GM12801 (cell line): Measurements from ENCODE around the gene CFAP74.

Experiments
- TF ChIP-seq, protein P1 (sequence below): IDR thresholded peaks from one replicate; pipeline ENCODE4 v1.5.1; 2011; ENCODE audit warnings: control low read depth; ENCODE audit not compliant: insufficient read length; ENCODE audit errors: extremely low read depth

CFAP74 gene

DNA sequence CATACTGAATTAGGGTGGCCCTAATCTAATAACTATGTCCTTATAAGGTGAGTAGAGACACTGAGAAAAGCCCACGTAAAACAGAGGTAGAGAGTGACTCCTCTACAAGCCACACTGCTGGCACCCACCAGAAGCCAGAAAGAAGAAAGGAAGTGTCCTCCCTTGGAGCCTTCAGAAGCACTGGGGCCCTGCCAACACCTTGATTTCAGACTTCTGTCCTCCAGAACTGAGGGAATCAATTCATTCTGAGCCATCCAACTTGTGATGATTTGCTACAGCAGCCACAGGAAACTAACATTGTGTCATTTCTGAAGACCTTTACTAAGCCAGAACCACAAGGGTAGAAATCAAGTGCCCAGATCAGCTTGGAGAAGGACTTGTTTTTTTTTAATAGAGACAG is 127.7 kb downstream of the CFAP74 start:
- TF ChIP-seq, protein P1, sequence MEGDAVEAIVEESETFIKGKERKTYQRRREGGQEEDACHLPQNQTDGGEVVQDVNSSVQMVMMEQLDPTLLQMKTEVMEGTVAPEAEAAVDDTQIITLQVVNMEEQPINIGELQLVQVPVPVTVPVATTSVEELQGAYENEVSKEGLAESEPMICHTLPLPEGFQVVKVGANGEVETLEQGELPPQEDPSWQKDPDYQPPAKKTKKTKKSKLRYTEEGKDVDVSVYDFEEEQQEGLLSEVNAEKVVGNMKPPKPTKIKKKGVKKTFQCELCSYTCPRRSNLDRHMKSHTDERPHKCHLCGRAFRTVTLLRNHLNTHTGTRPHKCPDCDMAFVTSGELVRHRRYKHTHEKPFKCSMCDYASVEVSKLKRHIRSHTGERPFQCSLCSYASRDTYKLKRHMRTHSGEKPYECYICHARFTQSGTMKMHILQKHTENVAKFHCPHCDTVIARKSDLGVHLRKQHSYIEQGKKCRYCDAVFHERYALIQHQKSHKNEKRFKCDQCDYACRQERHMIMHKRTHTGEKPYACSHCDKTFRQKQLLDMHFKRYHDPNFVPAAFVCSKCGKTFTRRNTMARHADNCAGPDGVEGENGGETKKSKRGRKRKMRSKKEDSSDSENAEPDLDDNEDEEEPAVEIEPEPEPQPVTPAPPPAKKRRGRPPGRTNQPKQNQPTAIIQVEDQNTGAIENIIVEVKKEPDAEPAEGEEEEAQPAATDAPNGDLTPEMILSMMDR, result no peak

GRCh38 chr1:1874901-1875300 is 128.7 kb downstream of the CFAP74 start:
- TF ChIP-seq, protein P1, result no peak

DNA sequence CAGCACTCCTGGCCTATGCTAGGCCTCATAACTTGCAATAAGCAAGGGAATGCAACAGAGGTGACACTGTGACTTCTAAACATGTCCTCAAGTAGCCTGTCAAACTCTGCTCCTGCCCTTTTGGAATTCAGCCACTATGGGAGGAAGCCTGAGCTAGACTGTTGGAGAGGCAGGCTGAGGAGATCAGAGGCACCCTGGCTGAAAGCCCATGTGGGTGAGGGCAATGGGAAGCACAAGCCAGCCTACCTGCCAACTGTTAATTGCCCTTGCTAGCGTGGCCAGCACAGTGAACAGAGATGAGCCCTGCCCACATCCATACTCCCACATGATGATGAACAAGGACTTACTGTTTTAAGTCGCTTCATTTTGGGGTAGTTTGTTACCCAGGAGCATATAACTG is 130.4 kb downstream of the CFAP74 start:
- TF ChIP-seq, protein P1, result no peak

- TF ChIP-seq, protein P1, result no peak
Measured at GRCh38 chr1:1872329-1872994, 131.1 kb downstream of the CFAP74 start.
